Fibroblast of villous mesenchyme (primary cell): Measurements from ENCODE around the gene NAGS. TPM values are rescaled to one million over a fixed set of nuclear protein-coding genes. Genes with fewer than 3 reads are reported as not detected.
A peak's percentile ranks its signal among the peaks of the same experiment; 100 is the strongest.
"Not testable (repeated sequence)": the region's sequence is repeated elsewhere in the genome, so short reads cannot be mapped to it uniquely, and the experiment has no call there.

Experiments
- DNase-seq: peaks from one replicate; pipeline ENCODE4 v3.0.0-alpha.2; 2010; ENCODE audit warnings: low read depth
- H3K4me3 ChIP-seq: 2 replicates; pipeline ENCODE4 v1.5.1; 2011; ENCODE audit warnings: low read depth, mild to moderate bottlenecking, low read length
- CTCF ChIP-seq: IDR thresholded peaks from 2 replicates; pipeline ENCODE4 v1.5.1; 2012; ENCODE audit warnings: low read depth, mild to moderate bottlenecking, low read length; ENCODE audit not compliant: insufficient read depth
- small RNA-seq: library from RNA; depleted of rRNA; stranded (forward); fragments of <200 nt; gene quantifications from one replicate; pipeline ENCODE3, GENCODE V24; 2012
- total RNA-seq: library from RNA; depleted of rRNA; stranded (reverse); fragments of >200 nt; gene quantifications from 2 replicates; pipeline ENCODE4 v1.2.3, GENCODE V29; 2012

NAGS gene
- total RNA-seq, 1 donor: 0.43 TPM

- no peak for TF ChIP-seq CTCF
- H3K4me3 ChIP-seq: no peak overlapping the region
- DNase-seq: no peak
Observed at GRCh38 chr17:44045486-44045885, 41.1 kb downstream of the NAGS start.

- H3K4me3 ChIP-seq, DNase-seq: not testable (repeated sequence)
Observed at GRCh38 chr17:44046893-44047292, 42.5 kb downstream of the NAGS start.

- DNase-seq: no peak
Observed at GRCh38 chr17:44049294-44050060, 45.1 kb downstream of the NAGS start.

DNA sequence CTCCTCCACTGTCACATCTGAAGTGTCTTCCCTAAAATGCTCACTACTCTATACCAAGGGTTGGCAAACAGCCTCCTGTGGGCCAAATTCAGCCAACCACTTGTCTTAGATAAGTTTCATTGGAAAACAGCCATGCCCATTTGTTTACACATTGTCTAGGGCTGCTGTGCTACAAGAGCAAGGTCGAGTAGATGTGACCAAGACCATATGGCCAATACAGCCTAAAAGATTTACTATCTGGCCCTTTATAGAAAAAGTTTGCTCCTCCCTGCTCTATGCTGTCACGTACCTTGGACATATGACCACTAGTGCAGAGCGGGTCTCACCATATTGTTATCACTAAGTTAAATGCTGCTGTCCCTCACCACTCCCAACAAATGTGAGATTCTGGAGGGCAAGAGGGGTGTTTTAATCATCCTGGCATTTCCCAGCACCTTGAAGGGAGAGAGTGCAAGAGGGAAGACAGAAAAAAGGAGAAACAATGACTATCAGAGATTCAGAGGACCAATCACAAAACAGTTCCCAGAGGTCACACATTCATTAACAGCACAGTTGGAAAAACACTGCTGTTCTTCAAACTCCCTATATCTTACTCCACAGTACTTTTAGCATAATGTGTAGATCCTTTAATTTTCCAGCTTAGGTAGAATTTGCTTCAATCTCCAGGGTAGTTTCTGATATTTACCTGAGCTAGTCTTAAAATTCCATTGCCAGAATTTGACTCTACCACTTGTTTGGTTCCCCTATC lies 48.9 kb downstream of the NAGS start:
- peak; percentile 37 for DNase-seq
- no peak overlapping the region for H3K4me3 ChIP-seq
- TF ChIP-seq CTCF: no peak

More at GRCh38 chr17:44049294-44050060, 45.1 kb downstream of the NAGS start:
- no peak for TF ChIP-seq CTCF
- no peak overlapping the region for H3K4me3 ChIP-seq

Small RNAs within 50 kb of the gene (small RNA-seq; reads per million reads assigned to genes)
- gene RF00012: 0.28 reads per million

Other genes starting within 250 kb of the NAGS start
- not detected in 2 replicates for gene SOST, start 245.8 kb upstream of the NAGS start, total RNA-seq
- gene DUSP3, start 225.6 kb upstream of the NAGS start, total RNA-seq: 79.6 and 95.9 TPM in 2 replicates
- gene CFAP97D1, start 224.2 kb upstream of the NAGS start, total RNA-seq: not detected in 2 replicates
- gene MPP3, start 171.5 kb upstream of the NAGS start, total RNA-seq: 8.7 and 9.1 TPM in 2 replicates
- gene CD300LG, start 157.4 kb upstream of the NAGS start, total RNA-seq: not detected in 2 replicates
- under 0.01 and 1.3 TPM in 2 replicates for gene MPP2, start 97.1 kb upstream of the NAGS start, total RNA-seq
- gene PPY, start 62.1 kb upstream of the NAGS start, total RNA-seq: not detected in 2 replicates
- not detected in 2 replicates for gene PYY, start 50.7 kb upstream of the NAGS start, total RNA-seq
- 40.2 and 40.3 TPM in 2 replicates for gene TMEM101, start 10.3 kb downstream of the NAGS start, total RNA-seq
- gene LSM12, start 62.0 kb downstream of the NAGS start, total RNA-seq: 53.5 and 82.5 TPM in 2 replicates
- 27.4 and 27.6 TPM in 2 replicates for gene G6PC3, start 66.1 kb downstream of the NAGS start, total RNA-seq
- 36.7 and 62.8 TPM in 2 replicates for gene HDAC5, start 119.0 kb downstream of the NAGS start, total RNA-seq
- gene HROB, start 137.3 kb downstream of the NAGS start, total RNA-seq: 3.0 and 3.2 TPM in 2 replicates
- gene ASB16, start 166.1 kb downstream of the NAGS start, total RNA-seq: under 0.01 TPM in 1 of 2 replicates, not detected in the other
- gene TMUB2, start 182.3 kb downstream of the NAGS start, total RNA-seq: 19.0 and 28.1 TPM in 2 replicates
- gene ATXN7L3, start 195.3 kb downstream of the NAGS start, total RNA-seq: 43.6 and 48.3 TPM in 2 replicates
- gene UBTF, start 215.1 kb downstream of the NAGS start, total RNA-seq: 46.1 and 46.6 TPM in 2 replicates